ENCODE measurements around the gene ZGPAT.

- TF ChIP-seq CTCF (conservative IDR thresholded peaks at IDR 0.05; ENCODE audit: low read length) (no peak), EZH2phosphoT487 (IDR thresholded peaks at IDR 0.05; ENCODE audit: borderline replicate concordance) (no peak)
Observed at GRCh38 chr20:63749597-63750508, 42.0 kb downstream of the ZGPAT start.
